ENCODE data around the gene STAG3.
"Not testable (repeated sequence)": the region's sequence is repeated elsewhere in the genome, so short reads cannot be mapped to it uniquely, and the experiment has no call there.

The STAG3 gene

DNA sequence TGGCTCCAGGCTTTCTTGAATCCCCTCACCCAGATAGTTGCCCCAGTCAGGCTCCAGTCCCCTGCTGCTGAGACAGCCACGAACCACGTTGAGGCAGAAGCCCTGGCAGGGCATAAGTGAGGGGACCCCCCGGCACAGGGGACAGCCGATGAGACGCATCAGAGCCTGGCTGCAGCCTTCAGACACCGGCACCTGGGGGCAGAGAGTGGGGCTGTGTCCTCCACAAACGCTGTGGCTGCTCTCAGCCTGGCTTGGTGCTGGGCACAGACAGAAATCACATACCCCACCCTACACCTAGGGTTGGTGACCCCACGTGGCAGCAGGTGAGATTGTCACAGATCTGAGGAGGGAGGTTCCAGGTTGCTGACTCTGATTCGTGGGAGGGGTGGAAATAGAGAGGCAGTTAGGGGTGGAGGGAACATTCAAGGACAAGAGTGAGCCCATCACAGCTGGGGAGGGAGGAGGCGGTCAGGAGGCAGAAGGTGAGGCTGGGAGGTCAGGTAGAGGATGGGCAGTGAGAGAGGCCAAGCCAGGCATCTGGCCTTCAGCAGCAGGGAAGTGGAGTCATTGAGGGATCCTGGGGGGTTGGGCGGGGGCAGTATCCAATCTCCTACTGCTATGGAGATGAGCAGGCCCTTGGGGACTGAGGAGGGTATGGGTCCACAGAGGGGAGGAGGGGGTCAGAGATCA is 3.8 kb upstream of the STAG3 start:
- no peak for DNase-seq (ENCODE audit: low read depth)

DNA sequence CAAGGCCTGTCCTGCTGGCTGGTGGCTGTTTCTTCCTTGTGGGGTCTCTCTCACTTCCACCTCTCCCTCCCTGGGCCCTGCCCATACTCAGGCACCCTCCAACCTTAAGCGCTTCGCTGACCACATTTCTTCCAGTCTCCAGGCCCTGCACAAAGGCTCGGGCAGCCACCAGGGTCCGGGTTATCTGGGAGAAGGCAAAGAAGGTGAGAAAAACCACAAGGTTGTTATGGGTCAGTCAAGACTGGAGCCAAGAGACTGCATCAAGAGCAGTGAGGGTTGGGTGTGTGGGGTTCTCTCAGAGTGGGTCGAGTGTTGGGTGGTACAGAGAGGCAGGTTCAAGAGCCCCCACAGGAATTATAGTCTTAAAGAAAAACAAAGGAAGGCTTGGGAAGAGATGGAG is 3.1 kb upstream of the STAG3 start:
- DNase-seq (ENCODE audit: low read depth) = no peak

DNA sequence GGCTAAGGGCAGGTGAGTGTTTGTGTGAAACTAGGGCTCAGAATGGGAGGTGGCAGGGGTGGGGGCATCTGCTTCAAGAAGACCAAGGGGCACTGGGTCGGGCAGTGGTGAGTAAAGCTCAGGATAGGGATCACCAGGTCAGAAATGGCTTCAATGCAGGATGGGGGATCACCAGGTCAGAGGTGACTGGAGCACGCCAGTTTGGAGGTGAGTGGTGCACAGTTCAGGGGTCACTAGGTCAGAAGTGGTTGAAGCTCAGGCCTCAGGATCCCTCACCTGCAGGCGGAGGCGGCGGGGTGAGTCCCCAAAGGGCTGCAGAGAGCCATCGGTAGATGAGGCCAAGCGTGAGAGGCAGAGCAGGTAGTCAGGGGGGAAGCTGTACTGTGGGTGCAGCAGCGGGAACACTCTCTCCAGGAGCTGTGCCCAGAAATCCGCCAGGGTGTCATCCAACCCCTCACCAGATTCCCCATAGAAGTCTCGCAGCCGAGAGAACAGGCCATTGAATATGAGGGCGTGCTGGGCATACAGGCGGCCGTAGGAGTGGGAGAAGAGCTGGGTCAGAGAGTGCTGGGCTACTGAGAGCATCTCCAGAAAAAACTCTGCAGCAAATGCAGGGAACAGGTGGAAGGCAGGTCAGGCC is 2.3 kb upstream of the STAG3 start:
- no peak for DNase-seq (ENCODE audit: low read depth)

DNA sequence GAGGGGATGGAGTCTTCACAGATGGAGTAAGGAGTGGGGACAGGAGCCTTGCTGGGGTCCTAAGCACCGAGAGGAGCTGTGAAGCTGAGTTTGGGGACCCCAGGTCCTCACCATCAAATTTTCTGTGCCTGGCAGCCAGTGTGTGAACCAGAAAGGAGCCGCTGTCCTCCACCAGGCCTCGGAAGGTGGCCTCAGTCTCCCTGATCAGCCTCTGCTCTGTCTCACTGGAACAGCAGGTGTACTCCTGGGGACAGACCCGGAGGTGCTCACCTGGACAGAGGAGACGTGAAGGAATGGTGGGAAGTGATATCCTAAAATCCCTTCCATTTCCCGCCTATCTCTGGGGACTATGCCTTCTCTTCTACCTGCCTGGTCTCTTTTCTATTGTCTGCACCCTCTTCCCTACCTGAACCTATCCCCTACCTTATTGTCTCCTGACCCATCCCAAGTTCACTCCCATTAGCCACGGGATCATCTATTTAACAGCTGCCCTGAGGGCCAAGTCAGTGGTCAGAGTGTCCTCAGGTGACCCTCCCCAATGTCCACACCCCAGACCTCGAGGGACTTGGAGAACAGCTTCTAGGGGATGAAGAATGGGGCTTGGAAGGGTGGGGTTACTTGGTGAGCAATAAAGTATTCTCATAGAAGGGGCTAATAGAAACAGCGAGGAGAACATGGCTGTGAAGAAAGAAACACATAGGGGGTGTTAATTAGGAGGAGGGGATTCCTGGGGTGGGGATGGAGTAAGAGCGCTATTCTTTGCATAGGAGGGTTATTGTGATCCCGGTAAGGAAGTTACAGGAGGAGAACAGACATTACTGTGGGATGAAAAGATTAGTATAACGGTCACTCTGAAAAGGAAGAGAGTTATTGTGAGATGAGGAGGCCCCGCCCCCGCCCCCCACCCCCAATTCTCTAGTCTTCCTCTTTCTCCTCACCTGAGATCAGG is 1.3 kb upstream of the STAG3 start:
- DNase-seq (ENCODE audit: low read depth) = no peak

DNA sequence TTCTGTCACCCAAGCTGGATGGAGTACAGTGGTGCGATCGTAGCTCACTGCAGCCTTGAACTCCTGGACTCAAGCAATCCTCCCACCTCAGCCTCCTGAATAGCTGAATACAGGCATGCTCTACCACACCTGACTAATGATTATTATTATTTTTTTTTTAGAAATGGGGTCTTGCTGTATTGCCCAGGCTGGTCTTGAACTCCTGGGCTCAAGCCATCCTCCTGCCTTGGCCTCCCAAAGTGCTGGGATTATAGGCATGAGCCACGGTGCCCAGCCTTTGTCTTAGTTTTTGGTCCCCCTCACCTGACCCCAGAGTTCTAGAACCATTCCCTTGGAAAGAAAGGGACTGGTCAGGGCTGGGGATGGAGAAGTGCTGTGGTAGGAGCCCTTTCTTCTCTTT is 2.4 kb downstream of the STAG3 start:
- DNase-seq (ENCODE audit: low read depth) = not testable (repeated sequence)

DNA sequence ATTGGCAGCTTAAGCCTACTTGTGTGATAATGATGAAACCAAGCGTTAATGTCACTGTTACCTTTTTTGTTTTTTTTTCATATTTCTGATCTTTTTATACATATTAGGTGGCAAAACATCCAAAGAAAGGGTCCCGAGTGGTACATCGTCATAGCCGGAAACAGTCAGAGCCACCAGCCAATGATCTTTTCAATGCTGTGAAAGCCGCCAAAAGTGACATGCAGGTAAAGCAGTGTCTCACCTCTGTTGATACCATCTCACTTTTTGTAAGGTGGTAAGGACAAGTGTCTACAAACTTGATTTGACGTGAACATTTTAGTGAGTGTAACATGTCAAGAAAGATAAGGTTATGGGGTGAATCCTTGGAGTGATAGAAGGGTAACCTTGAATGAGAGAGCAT is 4.9 kb downstream of the STAG3 start:
- not testable (repeated sequence) for DNase-seq (ENCODE audit: low read depth)

DNA sequence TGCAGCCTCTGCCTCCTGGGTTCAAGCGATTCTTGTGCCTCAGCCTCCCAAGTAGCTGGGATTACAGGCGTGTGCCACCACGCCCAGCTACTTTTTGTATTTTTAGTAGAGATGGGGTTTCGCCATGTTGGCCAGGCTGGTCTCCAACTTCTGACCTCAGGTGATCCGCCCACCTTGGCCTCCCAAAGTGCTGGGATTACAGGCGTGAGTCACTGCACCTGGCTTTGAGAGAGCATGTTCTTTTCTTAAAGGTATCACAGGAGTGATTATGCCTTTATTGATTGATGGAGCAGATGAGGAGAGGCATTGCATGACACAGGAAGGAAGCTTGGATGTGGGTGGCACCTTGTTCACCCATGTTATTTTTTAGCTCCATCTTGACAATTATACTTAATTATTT is 5.4 kb downstream of the STAG3 start:
- not testable (repeated sequence) for DNase-seq (ENCODE audit: low read depth)

DNA sequence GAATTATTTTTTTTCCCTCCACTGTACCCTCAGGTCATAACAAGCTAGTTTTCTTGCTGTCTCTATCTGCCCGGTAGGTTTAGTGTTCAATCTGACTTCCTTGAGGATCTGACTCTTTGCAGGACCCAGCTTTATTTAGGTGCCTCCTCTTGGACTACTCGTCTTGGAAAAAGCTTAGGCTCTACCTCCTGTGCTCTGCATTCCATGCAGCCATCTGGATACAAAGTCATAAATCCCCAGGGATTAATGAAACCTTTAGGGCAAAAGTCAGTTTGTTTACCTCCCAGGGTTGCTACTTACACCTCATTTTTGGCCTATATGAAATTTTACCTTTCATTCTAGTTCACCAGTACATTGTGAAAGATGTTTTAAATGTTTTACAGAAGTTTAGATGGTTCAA is 8.0 kb downstream of the STAG3 start:
- no peak for DNase-seq (ENCODE audit: low read depth)

DNA sequence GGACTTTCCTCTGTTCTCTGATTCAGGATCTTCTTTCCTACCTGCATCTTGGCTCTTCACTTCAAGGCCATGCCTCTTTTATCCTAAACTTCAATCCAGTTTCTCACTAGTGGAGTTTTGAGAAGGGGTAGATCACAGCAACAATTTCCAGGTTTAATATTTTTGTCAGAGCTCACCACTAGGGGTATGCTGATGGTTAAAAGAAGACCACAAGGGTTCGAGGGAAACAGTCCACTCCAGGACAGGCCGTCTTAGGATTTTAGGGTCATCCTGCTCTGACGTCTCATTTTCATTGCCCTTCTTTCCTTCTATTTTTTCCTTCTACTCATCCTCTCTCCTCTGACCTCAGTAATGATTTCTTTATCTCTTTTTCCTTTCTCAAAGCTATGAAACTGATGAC is 11.3 kb downstream of the STAG3 start:
- no peak for DNase-seq (ENCODE audit: low read depth)

DNA sequence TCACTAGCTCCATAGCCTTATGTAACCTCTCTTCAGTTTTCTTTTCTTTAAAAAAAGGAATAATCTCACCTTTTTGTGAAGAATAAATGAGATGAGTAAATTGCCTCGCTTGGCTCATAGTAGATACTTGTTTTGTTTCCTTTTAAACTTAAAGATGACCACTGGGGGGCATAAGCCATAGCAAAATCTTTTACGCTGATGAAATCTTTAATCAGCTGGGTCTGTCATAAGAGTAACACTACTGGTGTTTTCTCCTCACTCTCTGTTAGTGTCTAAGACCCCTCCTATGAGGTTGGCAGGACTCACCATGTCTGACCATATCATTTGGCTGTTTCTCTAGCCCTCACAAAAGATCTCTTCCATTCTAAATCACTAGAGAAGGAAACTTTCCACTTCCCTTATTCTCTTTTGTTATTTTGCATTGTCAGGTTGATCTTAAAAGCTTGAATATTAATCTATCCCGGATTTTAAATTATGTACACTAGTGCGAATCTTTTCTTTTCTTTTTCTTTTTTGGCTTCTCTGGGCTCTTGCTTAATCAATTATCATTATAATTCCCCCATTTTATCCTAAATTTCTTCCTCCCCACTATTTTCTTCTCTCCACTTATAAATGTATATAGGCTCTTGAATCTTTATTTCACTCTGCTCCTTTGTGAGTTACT is 12.5 kb downstream of the STAG3 start:
- no peak for DNase-seq (ENCODE audit: low read depth)

DNA sequence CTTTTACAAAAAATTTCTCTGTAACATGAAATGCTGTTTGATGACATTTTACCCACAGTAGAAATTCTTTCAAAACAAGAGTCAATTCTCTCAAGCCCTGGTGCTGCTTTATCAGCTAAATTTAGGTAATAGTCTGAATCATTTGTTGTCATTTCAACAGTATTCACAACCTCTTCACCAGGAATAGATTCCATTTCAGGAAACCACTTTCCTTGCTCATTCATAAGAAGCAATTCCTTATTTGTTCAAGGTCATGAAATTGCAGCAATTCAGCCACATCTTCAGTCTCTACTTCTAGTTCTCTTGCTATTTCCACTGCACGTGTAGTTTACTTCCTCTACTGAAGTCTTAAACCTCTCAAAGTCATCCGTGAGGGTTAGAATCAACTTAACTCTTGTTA is 14.1 kb downstream of the STAG3 start:
- DNase-seq (ENCODE audit: low read depth) = no peak

DNA sequence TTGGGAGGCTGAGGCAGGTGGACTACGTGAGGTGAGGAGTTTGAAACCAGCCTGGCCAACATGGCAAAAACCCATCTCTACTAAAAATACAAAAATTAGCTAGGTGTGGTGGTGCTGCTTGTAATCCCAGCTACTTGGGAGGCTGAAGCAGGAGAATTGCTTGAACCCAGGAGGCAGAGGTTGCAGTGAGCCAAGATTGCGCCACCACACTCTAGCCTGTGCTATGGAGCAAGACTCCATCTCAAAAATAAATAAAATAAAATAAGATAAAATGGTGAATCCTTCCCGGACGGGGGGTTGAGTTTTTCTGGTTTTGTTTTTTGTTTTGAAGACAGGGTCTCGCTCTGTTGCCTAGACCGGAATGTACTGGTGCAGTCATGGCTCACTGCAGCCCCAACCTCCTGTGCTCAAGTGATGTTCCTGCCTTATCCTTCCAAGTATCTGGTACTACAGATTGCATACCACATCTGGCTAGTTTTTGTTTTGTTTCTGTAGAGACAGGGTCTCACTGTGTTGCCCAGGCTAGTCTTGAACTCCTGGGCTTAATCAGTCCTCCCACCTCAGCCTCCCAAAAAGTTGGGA is 14.7 kb downstream of the STAG3 start:
- DNase-seq (ENCODE audit: low read depth) = not testable (repeated sequence)

DNA sequence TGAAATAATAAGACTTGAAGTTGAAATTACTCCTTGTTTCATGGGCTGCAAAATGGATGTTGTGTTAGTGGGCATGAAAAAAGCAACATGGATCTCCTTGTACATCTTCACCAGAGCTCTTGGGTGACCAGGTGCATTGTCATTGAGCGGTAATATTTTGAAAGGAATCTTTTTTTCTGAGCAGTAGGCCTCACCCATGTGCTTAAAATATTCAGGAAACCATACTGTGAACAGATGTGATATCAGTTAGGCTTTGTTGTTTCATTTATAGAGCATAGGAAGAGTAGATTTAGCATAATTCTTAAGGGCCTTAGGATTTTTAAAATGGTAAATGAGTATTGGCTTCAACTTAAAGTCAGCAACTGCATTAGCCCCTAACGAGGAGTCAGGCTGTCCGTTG is 15.3 kb downstream of the STAG3 start:
- DNase-seq (ENCODE audit: low read depth) = no peak

DNA sequence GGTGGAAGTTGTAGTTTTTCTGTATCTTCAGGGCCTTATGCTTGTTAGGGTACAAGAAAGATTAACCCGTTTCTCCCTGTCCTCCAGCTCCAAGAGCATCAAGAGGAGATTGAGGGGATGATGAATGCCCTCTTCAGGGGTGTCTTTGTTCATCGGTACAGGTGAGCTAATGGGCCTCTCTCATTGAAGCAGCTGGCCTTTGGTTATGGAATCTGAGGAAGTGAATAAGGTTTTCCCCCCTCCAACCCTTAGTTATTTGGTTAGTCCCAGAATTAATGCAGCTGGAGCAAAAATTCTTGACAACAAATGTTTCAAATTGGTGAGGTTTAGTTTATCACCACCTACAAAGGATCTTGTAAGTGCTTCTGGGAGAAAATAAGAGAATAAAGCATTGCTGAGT is 17.5 kb downstream of the STAG3 start:
- DNase-seq (ENCODE audit: low read depth) = no peak

DNA sequence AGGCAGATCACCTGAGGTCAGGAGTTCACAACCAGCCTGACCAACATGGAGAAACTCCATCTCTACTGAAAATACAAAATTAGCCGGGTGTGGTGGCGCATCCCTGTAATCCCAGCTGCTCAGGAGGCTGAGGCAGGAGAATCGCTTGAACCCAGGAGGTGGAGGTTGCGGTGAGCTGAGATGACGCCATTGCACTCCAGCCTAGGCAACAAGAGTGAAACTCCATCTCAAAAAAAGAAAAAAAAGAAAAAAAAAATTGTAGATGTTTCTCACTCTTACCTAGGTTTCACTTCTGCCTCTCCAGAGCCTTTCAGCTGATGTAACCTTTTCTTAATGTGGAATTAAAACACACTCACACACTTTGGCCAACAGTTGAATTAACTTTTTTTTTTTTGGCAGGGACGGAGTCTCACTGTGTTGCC is 18.2 kb downstream of the STAG3 start:
- not testable (repeated sequence) for DNase-seq (ENCODE audit: low read depth)

DNA sequence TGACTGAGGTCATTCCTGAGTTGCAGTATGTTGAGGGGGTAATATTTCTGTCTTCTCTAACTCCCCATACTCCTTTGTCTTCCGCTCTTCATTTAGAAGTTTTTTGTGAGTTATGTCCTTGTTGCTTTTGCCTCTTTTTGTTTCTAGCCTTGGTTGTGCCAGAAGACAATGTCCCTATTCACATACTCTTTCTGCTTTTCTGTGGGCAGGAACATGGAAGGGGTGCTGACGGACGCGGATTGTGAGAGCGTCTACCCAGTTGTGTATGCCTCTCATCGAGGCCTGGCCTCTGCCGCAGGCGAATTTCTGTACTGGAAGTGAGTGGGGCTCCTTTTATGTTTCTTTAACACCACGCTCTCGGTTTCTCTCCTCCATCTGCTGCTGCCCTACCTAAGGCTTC is 20.5 kb downstream of the STAG3 start:
- DNase-seq (ENCODE audit: low read depth) = no peak

DNA sequence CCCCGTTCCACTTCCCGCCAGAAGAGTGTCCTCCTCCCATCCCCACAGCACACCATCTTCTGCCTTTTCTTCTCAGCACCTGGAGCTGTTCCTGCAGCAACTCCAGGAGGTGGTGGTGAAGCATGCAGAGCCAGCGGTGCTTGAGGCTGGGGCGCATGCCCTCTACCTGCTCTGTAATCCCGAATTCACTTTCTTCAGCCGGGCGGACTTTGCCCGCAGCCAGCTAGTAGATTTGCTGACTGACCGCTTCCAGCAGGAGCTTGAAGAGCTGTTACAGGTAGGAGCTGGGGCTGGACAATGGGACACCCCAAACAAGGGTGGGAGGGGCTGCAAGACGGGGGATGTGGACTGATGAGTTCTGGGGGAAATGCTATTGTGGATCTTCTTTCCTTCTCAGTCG is 23.0 kb downstream of the STAG3 start:
- DNase-seq (ENCODE audit: low read depth) = no peak

DNA sequence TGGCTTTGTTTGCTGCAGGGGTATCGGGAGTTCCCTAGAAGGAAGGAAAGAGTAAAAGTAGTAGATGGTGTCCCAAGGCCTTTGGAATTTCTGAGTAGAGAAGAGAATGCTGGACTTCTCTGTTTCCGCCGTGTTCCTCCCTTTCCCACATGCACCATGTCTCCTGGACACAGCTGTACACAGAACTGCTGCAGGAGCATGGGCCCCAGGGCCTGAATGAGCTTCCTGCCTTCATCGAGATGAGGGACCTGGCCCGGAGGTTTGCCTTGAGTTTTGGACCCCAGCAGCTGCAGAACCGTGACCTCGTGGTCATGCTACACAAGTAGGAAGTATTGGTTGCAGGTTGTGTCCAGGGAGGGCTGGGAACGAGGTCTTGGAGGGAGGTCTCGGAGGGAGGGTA is 26.7 kb downstream of the STAG3 start:
- DNase-seq (ENCODE audit: low read depth) = no peak

DNA sequence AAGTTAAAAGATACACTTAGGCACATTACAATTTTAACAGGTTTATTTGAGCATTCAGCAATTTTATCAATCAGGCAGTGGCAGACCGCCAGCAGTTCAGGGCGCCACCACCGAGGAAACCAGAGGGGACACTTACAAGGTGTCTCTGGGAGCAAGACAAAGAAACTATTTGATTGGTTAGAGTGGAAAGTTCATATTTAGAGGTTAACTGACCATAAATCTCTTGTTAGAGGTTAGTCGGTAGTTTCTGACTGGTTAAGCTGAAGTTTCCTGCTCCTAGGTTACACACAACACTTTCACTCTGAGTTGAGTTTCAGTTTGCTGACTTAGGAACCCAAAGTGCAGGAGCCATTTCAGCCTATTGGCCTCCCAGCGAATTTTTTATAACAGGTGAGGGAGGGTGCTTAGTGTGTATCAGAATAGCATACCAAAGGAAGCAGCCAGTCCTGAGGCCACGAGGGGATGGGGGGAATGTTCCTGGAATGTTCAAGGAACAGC is 31.2 kb downstream of the STAG3 start:
- DNase-seq (ENCODE audit: low read depth) = no peak

DNA sequence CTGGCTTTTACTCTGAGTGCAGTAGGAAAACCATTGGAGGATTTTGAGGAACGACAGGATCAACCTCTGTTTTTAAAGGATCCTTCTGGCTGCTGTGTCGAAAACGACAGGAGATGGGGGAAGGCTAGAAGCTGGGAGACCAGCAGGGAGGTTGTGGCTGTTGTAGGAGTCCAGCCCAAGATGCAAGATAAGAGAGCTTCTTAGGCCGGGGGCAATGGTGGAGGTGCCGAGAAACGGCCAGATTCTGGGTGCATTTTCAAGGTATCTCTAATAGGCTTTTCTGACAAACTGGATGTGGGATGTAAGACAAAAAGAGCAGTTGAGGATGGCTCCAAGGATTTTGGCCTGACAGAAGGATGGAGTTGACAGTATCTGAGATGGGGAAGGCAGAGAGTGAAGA is 31.8 kb downstream of the STAG3 start:
- DNase-seq (ENCODE audit: low read depth) = no peak

DNA sequence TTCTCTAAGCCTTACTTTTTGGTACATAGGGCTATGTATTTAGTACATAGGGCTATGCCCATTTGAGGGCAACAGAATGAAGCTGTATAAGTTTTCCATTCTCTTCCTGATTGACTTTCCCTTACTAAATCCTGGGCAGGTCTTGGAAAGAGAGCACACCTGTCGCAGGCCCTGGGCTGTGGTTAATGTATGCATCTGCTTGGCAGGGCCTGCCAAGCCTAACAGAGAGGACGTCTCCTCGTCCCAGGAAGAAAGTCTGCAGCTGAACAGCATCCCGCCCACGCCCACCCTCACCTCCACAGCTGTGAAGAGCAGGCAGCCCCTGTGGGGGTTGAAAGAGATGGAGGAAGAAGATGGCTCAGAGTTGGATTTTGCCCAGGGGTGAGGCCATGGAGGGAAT is 33.1 kb downstream of the STAG3 start:
- no peak for DNase-seq (ENCODE audit: low read depth)

DNA sequence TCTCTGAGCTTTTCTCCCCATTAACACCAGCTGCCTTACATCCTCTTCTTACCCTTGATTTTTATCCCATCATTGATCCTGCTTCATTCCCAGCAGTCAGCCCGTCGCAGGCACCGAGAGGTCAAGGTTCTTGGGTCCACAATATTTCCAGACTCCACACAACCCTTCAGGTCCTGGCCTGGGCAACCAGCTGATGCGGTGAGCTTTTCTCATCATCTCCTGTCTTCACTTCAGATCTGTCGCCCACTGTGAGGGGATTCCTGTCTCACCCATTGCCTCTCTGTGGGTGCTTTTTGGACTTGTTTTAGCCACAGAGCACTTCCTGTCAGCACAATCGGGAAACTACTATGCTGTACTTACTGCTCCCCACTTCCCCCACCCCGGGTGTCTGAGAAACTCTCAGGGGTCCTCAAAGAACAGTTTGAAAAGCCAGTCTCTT is 33.6 kb downstream of the STAG3 start:
- no peak for DNase-seq (ENCODE audit: low read depth)
